ENCODE data around the gene GUCY2C.

GUCY2C gene

GRCh38 chr12:14597480-14597879 is 98.9 kb downstream of the GUCY2C start:
- Histone ChIP-seq H3K36me3 (ENCODE audit: control insufficient read depth, insufficient read depth, low read length) (no peaks in the 10 kb centered on the region), H3K4me1 (ENCODE audit: control insufficient read depth, low read depth, low read length) (no peaks in the 10 kb centered on the region), H3K4me3 (ENCODE audit: low read length) (no peak overlapping the region), H2BK120ac (ENCODE audit: low read depth, low read length) (no peak overlapping the region), H4K8ac (ENCODE audit: low read depth, low read length) (no peak overlapping the region), H3K18ac (ENCODE audit: low read length) (no peak overlapping the region), H2BK5ac (ENCODE audit: low read length) (no peak overlapping the region), H4K5ac (ENCODE audit: low read length) (no peak overlapping the region), H2AK5ac (ENCODE audit: low read length) (no peak overlapping the region), H3K27me3 (ENCODE audit: insufficient read depth, low read length, poor library complexity) (no peaks in the 10 kb centered on the region), H3K79me1 (ENCODE audit: low read length) (no peaks in the 10 kb centered on the region), H3K9ac (ENCODE audit: low read length) (no peak overlapping the region), H3K27ac (ENCODE audit: low read depth, low read length) (no peak overlapping the region), H3K56ac (ENCODE audit: low read length) (no peak overlapping the region), H3K4me2 (ENCODE audit: low read length) (no peak overlapping the region), H3K79me2 (ENCODE audit: control insufficient read depth, insufficient read depth, low read length) (no peaks in the 10 kb centered on the region), H2BK15ac (replicated peaks; ENCODE audit: low read depth) (no peak overlapping the region), H3K4ac (ENCODE audit: low read depth, low read length) (no peak overlapping the region), H3K23ac (ENCODE audit: low read length) (no peak overlapping the region)
- WGBS (ENCODE audit: extremely low coverage, insufficient coverage, low lambda C conversion rate), result no CpG with 5 or more reads among the region's 3 CpGs
- no peak for DNase-seq

GRCh38 chr12:14591719-14592118 is 104.7 kb downstream of the GUCY2C start:
- H2BK120ac ChIP-seq (ENCODE audit: low read depth, low read length), result no peak overlapping the region
- no peak overlapping the region for H2BK5ac ChIP-seq (ENCODE audit: low read length)
- no peaks in the 10 kb centered on the region for H3K79me1 ChIP-seq (ENCODE audit: low read length)
- H4K8ac ChIP-seq (ENCODE audit: low read depth, low read length), result no peak overlapping the region
- no peak overlapping the region for H3K27ac ChIP-seq (ENCODE audit: low read depth, low read length)
- no peak overlapping the region for H3K4me3 ChIP-seq (ENCODE audit: low read length)
- no peaks in the 10 kb centered on the region for H3K79me2 ChIP-seq (ENCODE audit: control insufficient read depth, insufficient read depth, low read length)
- no peak overlapping the region for H3K9ac ChIP-seq (ENCODE audit: low read length)
- no peak overlapping the region for H2BK15ac ChIP-seq (replicated peaks; ENCODE audit: low read depth)
- no peak overlapping the region for H3K4me2 ChIP-seq (ENCODE audit: low read length)
- DNase-seq, result no peak
- H3K27me3 ChIP-seq (ENCODE audit: insufficient read depth, low read length, poor library complexity), result no peaks in the 10 kb centered on the region
- no peak overlapping the region for H3K4ac ChIP-seq (ENCODE audit: low read depth, low read length)
- no peak overlapping the region for H3K56ac ChIP-seq (ENCODE audit: low read length)
- H3K23ac ChIP-seq (ENCODE audit: low read length), result no peak overlapping the region
- no peaks in the 10 kb centered on the region for H3K36me3 ChIP-seq (ENCODE audit: control insufficient read depth, insufficient read depth, low read length)
- no peak overlapping the region for H2AK5ac ChIP-seq (ENCODE audit: low read length)
- no peaks in the 10 kb centered on the region for H3K4me1 ChIP-seq (ENCODE audit: control insufficient read depth, low read depth, low read length)
- H4K5ac ChIP-seq (ENCODE audit: low read length), result no peak overlapping the region
- no CpG with 5 or more reads among the region's 1 CpG for WGBS (ENCODE audit: extremely low coverage, insufficient coverage, low lambda C conversion rate)
- H3K18ac ChIP-seq (ENCODE audit: low read length), result no peak overlapping the region

- Histone ChIP-seq H3K56ac (ENCODE audit: low read length) (no peak overlapping the region), H3K79me1 (ENCODE audit: low read length) (no peaks in the 10 kb centered on the region), H2AK5ac (ENCODE audit: low read length) (no peak overlapping the region), H3K4me1 (ENCODE audit: control insufficient read depth, low read depth, low read length) (no peaks in the 10 kb centered on the region), H4K8ac (ENCODE audit: low read depth, low read length) (no peak overlapping the region), H3K36me3 (ENCODE audit: control insufficient read depth, insufficient read depth, low read length) (no peaks in the 10 kb centered on the region), H3K27ac (ENCODE audit: low read depth, low read length) (no peak overlapping the region), H3K4me3 (ENCODE audit: low read length) (no peak overlapping the region), H2BK5ac (ENCODE audit: low read length) (no peak overlapping the region), H2BK15ac (replicated peaks; ENCODE audit: low read depth) (no peak overlapping the region), H3K79me2 (ENCODE audit: control insufficient read depth, insufficient read depth, low read length) (no peaks in the 10 kb centered on the region), H3K9ac (ENCODE audit: low read length) (no peak overlapping the region), H2BK120ac (ENCODE audit: low read depth, low read length) (no peak overlapping the region), H3K18ac (ENCODE audit: low read length) (no peak overlapping the region), H3K27me3 (ENCODE audit: insufficient read depth, low read length, poor library complexity) (no peaks in the 10 kb centered on the region), H3K4me2 (ENCODE audit: low read length) (no peak overlapping the region), H3K4ac (ENCODE audit: low read depth, low read length) (no peak overlapping the region), H3K23ac (ENCODE audit: low read length) (no peak overlapping the region), H4K5ac (ENCODE audit: low read length) (no peak overlapping the region)
- WGBS (ENCODE audit: extremely low coverage, insufficient coverage, low lambda C conversion rate), result no CpG with 5 or more reads among the region's 18 CpGs
- no peak for DNase-seq
Observed at GRCh38 chr12:14589169-14590004, 107.0 kb downstream of the GUCY2C start.

GRCh38 chr12:14588571-14588970 is 107.8 kb downstream of the GUCY2C start:
- Histone ChIP-seq H2AK5ac (ENCODE audit: low read length) (no peak overlapping the region), H3K23ac (ENCODE audit: low read length) (no peak overlapping the region), H3K36me3 (ENCODE audit: control insufficient read depth, insufficient read depth, low read length) (no peaks in the 10 kb centered on the region), H2BK15ac (replicated peaks; ENCODE audit: low read depth) (no peak overlapping the region), H3K79me1 (ENCODE audit: low read length) (no peaks in the 10 kb centered on the region), H3K4me1 (ENCODE audit: control insufficient read depth, low read depth, low read length) (no peaks in the 10 kb centered on the region), H3K79me2 (ENCODE audit: control insufficient read depth, insufficient read depth, low read length) (no peaks in the 10 kb centered on the region), H3K4me2 (ENCODE audit: low read length) (no peak overlapping the region), H3K18ac (ENCODE audit: low read length) (no peak overlapping the region), H3K27me3 (ENCODE audit: insufficient read depth, low read length, poor library complexity) (no peaks in the 10 kb centered on the region), H3K4ac (ENCODE audit: low read depth, low read length) (no peak overlapping the region), H3K27ac (ENCODE audit: low read depth, low read length) (no peak overlapping the region), H3K4me3 (ENCODE audit: low read length) (no peak overlapping the region), H3K9ac (ENCODE audit: low read length) (no peak overlapping the region), H4K8ac (ENCODE audit: low read depth, low read length) (no peak overlapping the region), H4K5ac (ENCODE audit: low read length) (no peak overlapping the region), H3K56ac (ENCODE audit: low read length) (no peak overlapping the region), H2BK120ac (ENCODE audit: low read depth, low read length) (no peak overlapping the region), H2BK5ac (ENCODE audit: low read length) (no peak overlapping the region)
- WGBS (ENCODE audit: extremely low coverage, insufficient coverage, low lambda C conversion rate), result no CpG with 5 or more reads among the region's 3 CpGs
- DNase-seq, result no peak

GRCh38 chr12:14578646-14579045 is 117.8 kb downstream of the GUCY2C start:
- no peak for DNase-seq
- no peak overlapping the region for H3K4me3 ChIP-seq (ENCODE audit: low read length)
- no peaks in the 10 kb centered on the region for H3K79me1 ChIP-seq (ENCODE audit: low read length)
- H3K79me2 ChIP-seq (ENCODE audit: control insufficient read depth, insufficient read depth, low read length), result no peaks in the 10 kb centered on the region
- no peaks in the 10 kb centered on the region for H3K4me1 ChIP-seq (ENCODE audit: control insufficient read depth, low read depth, low read length)
- H3K4ac ChIP-seq (ENCODE audit: low read depth, low read length), result no peak overlapping the region
- H2BK15ac ChIP-seq (replicated peaks; ENCODE audit: low read depth), result no peak overlapping the region
- no peak overlapping the region for H3K27ac ChIP-seq (ENCODE audit: low read depth, low read length)
- H2BK5ac ChIP-seq (ENCODE audit: low read length), result no peak overlapping the region
- H3K36me3 ChIP-seq (ENCODE audit: control insufficient read depth, insufficient read depth, low read length), result no peaks in the 10 kb centered on the region
- H2BK120ac ChIP-seq (ENCODE audit: low read depth, low read length), result no peak overlapping the region
- no peak overlapping the region for H3K18ac ChIP-seq (ENCODE audit: low read length)
- H3K27me3 ChIP-seq (ENCODE audit: insufficient read depth, low read length, poor library complexity), result no peaks in the 10 kb centered on the region
- no CpG with 5 or more reads among the region's 8 CpGs for WGBS (ENCODE audit: extremely low coverage, insufficient coverage, low lambda C conversion rate)
- no peak overlapping the region for H3K56ac ChIP-seq (ENCODE audit: low read length)
- no peak overlapping the region for H2AK5ac ChIP-seq (ENCODE audit: low read length)
- H3K9ac ChIP-seq (ENCODE audit: low read length), result no peak overlapping the region
- H4K8ac ChIP-seq (ENCODE audit: low read depth, low read length), result no peak overlapping the region
- no peak overlapping the region for H4K5ac ChIP-seq (ENCODE audit: low read length)
- H3K4me2 ChIP-seq (ENCODE audit: low read length), result no peak overlapping the region
- H3K23ac ChIP-seq (ENCODE audit: low read length), result no peak overlapping the region

- H4K5ac ChIP-seq (ENCODE audit: low read length), result no peak overlapping the region
- no peaks in the 10 kb centered on the region for H3K4me1 ChIP-seq (ENCODE audit: control insufficient read depth, low read depth, low read length)
- H3K4me3 ChIP-seq (ENCODE audit: low read length), result no peak overlapping the region
- WGBS (ENCODE audit: extremely low coverage, insufficient coverage, low lambda C conversion rate), result no CpG with 5 or more reads among the region's 1 CpG
- H3K4ac ChIP-seq (ENCODE audit: low read depth, low read length), result no peak overlapping the region
- H3K23ac ChIP-seq (ENCODE audit: low read length), result no peak overlapping the region
- H2AK5ac ChIP-seq (ENCODE audit: low read length), result no peak overlapping the region
- H3K4me2 ChIP-seq (ENCODE audit: low read length), result no peak overlapping the region
- no peaks in the 10 kb centered on the region for H3K79me1 ChIP-seq (ENCODE audit: low read length)
- no peaks in the 10 kb centered on the region for H3K27me3 ChIP-seq (ENCODE audit: insufficient read depth, low read length, poor library complexity)
- H2BK120ac ChIP-seq (ENCODE audit: low read depth, low read length), result no peak overlapping the region
- no peaks in the 10 kb centered on the region for H3K36me3 ChIP-seq (ENCODE audit: control insufficient read depth, insufficient read depth, low read length)
- no peak overlapping the region for H3K27ac ChIP-seq (ENCODE audit: low read depth, low read length)
- no peak overlapping the region for H3K56ac ChIP-seq (ENCODE audit: low read length)
- no peak overlapping the region for H3K9ac ChIP-seq (ENCODE audit: low read length)
- no peak overlapping the region for H4K8ac ChIP-seq (ENCODE audit: low read depth, low read length)
- H2BK5ac ChIP-seq (ENCODE audit: low read length), result no peak overlapping the region
- H2BK15ac ChIP-seq (replicated peaks; ENCODE audit: low read depth), result no peak overlapping the region
- no peak overlapping the region for H3K18ac ChIP-seq (ENCODE audit: low read length)
- H3K79me2 ChIP-seq (ENCODE audit: control insufficient read depth, insufficient read depth, low read length), result no peaks in the 10 kb centered on the region
- DNase-seq, result no peak
Observed at GRCh38 chr12:14577344-14577743, 119.1 kb downstream of the GUCY2C start.
